ENCODE data around the gene TMPRSS15.

TMPRSS15 gene

DNA sequence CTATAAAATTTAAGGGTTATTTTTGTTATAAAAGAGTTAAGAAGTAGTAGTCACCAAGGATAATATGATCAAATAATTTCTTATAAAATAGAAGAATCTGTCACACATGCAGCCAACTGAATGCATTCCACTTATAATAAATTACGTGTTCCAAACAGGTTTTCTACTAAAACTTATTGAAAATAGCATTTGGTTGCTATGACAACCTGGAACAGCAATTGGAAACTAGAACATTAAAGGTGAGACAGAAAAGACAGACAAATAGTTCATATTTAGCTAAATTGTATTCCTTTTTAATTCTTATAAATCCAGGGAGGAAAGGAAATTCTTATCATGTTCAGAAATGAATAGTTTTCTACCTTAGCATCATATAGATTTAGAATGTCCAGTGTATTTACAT is 168.0 kb downstream of the TMPRSS15 start:
- no peak for DNase-seq

DNA sequence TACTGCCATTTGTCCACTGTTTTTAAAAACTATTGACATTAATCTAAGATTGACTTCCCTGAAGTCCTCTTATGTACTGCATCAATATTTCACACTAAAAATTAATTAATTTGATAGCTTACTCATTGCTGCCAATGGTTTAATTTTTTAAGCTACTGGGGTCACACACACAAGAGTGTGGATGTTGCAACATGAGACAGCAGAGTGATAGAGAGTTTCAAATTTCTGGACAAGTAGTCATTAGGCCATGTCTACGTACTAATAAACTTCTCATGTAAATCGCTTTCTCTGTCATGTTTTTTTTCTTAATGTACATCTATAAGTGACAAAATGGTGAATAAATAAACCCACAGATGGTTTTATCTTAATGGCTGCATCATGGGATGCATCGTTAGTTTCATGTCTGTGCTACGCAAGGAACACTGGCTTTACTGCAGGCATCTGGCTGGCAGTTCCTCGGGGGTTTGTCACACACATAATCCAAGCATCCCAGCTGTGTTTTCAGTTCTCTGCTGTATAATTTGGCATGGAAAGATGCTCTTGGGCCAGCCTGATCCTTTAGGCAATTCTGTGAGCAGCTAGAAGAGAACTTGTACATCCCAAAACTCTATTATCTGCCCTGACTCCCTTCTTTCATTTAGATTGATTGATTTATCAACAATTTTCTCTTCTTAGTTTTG is 175.4 kb downstream of the TMPRSS15 start:
- no peak for DNase-seq

DNA sequence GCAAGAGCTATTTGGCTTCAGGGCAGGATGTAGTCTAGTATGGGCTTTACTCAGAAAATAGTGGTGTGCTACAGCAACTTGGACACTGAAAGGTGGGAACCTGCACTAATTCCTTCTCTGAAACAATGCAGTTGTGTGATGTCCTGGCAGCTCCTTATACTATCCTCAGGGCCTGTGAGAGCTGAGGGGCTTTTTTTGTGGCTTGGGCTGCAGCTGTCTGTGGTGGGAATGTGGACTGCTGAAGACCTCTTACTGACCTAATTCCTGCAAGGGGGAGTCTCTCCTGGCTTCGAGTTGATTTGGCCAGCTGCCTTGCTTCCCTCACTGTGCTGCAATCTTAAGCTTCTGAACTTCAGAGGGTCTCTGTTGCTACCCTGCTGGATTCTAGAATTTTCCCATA is 181.2 kb downstream of the TMPRSS15 start:
- no peak for DNase-seq

DNA sequence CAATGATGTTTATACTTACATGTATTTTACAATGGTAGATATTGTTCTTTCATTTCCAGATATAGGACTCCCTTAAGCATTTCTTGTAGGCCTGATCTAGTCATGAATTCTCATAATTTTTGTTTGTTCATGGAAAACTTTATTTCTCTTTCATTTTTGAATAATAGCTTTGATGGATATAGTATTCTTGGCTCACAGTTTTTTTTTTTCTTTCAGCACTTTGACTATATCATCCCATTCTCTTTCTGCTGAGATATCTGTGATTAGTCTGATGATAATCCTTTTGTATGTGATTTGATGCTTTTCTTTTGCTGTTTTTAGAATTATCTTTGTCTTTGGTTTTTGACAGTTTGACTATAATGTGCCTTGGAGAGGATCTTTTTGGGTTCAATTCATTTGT is 183.1 kb downstream of the TMPRSS15 start:
- DNase-seq, result no peak

All from NCI-H2227 treated with DMSO at 0.1 percent for 48 hours (cell line).